LNCaP clone FGC (cell line): ENCODE data around the gene SCGN.

Experiments used
- DNase-seq: peaks from one replicate; pipeline ENCODE4 v3.0.0-alpha.2; 2011; ENCODE audit warnings: low read depth
- H3K4me3 ChIP-seq: 2 replicates; pipeline ENCODE4 v1.5.1; 2011; ENCODE audit warnings: mild to moderate bottlenecking, low read depth, low read length, control low read depth
- TF ChIP-seq, protein P1 (sequence below): IDR thresholded peaks from 2 replicates; pipeline ENCODE4 v1.5.1; 2012; ENCODE audit warnings: mild to moderate bottlenecking; ENCODE audit not compliant: control insufficient read depth, insufficient read depth; ENCODE audit errors: extremely low read depth

SCGN gene

DNA sequence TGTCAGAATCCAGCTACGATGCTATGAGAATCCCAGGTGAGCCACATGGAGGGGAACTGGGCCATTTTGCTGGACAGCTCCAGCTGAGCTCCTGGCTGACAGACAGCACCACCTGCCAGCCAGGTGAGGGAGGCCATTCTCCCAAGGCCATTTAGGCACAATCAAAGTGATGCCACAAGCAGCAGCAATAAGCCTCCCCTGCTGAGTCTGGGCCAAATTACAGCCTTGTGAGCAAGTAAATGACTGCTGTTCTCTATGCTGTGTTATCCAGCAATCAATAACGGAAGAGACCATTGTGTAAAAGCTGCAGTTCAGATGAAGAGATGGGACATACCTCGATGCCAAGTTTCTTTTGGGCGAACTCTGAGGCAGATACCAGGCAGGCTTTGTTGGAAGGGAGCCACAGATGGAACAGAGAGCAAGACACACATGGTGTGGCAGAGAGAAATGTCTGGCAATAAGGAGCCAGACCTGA is 14.0 kb upstream of the SCGN start:
- H3K4me3 ChIP-seq: no peak overlapping the region
- no peak for DNase-seq
- TF ChIP-seq, protein P1, sequence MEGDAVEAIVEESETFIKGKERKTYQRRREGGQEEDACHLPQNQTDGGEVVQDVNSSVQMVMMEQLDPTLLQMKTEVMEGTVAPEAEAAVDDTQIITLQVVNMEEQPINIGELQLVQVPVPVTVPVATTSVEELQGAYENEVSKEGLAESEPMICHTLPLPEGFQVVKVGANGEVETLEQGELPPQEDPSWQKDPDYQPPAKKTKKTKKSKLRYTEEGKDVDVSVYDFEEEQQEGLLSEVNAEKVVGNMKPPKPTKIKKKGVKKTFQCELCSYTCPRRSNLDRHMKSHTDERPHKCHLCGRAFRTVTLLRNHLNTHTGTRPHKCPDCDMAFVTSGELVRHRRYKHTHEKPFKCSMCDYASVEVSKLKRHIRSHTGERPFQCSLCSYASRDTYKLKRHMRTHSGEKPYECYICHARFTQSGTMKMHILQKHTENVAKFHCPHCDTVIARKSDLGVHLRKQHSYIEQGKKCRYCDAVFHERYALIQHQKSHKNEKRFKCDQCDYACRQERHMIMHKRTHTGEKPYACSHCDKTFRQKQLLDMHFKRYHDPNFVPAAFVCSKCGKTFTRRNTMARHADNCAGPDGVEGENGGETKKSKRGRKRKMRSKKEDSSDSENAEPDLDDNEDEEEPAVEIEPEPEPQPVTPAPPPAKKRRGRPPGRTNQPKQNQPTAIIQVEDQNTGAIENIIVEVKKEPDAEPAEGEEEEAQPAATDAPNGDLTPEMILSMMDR: peak; percentile 64

DNA sequence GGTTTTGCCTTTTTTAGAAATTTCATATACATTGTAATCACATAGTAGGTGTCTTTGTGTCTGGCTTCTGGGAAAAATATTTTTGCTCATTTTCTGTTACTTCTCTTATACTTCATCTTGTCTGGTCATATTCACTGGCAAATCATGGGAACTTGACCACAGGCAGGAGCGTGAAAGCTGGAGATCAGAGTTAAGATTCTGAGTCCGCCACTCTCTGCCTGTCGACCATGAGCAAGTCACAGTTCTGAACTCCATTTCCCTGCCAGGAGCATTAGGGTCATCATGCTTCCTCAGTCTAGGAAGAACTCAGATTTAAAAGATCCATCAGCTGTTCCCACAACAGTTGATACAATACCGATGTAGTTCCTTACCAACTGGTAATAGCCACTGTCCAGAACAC is 12.4 kb upstream of the SCGN start:
- DNase-seq: no peak
- no peak overlapping the region for H3K4me3 ChIP-seq
- TF ChIP-seq, protein P1: no peak

DNA sequence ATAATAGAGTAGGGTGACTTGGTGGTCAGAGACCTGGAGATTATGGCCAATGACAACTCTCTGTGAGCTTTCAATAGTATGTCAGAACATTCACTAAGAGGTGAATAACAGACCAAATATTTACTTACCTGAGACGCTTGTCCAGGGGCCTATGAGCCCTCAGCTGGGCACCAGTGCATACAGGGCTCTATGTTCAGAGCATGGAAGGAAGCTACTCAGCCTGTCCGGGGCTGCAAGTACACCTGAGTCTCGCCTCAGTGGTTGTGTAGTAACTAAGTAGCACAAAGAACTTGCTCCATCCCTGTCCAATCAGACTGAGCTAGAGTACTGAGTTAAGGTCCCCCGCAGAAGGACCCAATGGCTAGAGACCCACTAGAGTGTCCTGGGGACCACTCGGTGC is 11.6 kb upstream of the SCGN start:
- TF ChIP-seq, protein P1: no peak
- no peak for DNase-seq
- H3K4me3 ChIP-seq: no peak overlapping the region

DNA sequence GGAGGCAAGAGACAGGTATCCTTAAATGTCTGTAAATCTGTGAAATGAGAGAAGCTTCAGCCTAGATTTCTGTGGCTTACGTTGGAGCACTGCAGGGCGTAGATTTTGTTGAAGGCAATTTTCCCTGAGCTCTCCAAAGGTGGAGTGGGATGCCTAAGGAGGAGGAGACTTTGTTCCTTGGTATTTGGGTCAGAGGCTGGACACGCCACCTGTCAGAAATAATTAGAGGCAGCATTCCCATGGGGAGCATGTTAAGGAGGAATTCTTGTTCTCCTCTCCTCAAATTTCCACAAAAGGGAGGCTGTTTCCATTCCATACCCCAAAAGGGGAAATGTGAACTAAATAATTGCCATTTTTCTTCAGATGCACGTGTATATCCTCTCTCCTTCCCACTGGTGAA is 11.1 kb upstream of the SCGN start:
- DNase-seq: no peak
- no peak overlapping the region for H3K4me3 ChIP-seq
- TF ChIP-seq, protein P1: no peak

DNA sequence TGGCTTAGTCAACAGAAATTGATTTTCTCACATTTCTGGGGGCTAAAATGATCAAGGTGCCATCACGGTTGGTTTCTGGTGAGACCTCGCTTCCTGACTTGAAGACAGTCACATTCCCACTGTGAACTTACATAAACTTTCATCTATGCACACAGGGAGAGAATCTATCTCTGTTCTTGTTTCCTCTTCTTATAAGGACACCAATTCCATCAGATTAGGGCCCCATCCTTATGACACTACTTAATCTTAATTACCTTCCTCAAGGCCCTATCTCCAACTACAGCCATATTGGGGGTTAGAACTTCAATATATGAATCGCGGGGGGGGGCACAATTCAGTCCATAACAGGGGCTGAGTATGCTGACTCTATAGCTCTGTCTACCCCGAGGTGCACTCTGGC is 10.6 kb upstream of the SCGN start:
- TF ChIP-seq, protein P1: no peak
- no peak for DNase-seq
- no peak overlapping the region for H3K4me3 ChIP-seq

DNA sequence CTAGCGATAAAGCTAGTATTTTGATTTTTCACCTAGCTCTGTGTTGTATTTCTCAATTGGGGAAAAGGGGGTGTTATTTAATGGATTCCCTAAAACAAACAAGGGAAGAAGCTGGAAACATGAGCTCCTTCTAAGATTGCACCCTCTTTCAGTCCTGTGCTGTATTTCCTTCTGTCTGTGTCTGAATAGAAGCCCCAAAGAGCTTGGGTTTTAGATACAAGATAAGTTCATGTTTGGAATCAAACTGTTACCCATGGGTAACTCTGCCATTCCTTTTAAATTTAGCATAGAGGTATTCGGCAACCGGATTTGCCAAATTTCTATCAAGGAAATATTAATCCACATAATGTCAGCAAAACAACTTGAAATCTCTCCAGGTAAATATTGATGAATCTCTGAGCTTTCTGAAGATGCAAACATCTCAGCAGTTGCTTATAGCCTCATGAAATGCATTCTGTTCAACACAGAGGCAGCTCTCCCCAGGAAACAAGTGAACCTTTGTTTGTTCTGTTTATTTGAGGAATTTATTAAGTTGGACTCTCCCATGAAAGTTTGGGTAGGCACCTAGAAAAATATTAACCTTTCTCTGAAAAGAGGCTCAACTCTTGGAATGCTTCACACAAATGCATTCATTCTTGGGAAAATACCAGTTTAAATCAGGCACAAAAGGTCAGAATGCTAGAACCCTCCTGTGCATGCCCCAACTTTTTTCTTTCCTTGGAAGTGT is 9.9 kb upstream of the SCGN start:
- DNase-seq: peak; percentile 93
- no peak overlapping the region for H3K4me3 ChIP-seq
- TF ChIP-seq, protein P1: no peak
